ENCODE results near the gene AKR1C1.
"Not testable (repeated sequence)": the region's sequence is repeated elsewhere in the genome, so short reads cannot be mapped to it uniquely, and the experiment has no call there.

- not testable (repeated sequence) for TF ChIP-seq RARB (CRISPR knock-in tag; IDR thresholded peaks at IDR 0.05); ZNF565 (CRISPR knock-in tag; conservative IDR thresholded peaks at IDR 0.05; ENCODE audit: low read depth); OSR1 (CRISPR knock-in tag; IDR thresholded peaks at IDR 0.05); ARNTL (CRISPR knock-in tag; IDR thresholded peaks at IDR 0.05; ENCODE audit: borderline replicate concordance, low read depth); CSRNP3 (CRISPR knock-in tag; IDR thresholded peaks at IDR 0.05); ZFP30 (CRISPR knock-in tag; IDR thresholded peaks at IDR 0.05); ZNF70 (CRISPR knock-in tag; IDR thresholded peaks at IDR 0.05)
- TF ChIP-seq, protein P1, sequence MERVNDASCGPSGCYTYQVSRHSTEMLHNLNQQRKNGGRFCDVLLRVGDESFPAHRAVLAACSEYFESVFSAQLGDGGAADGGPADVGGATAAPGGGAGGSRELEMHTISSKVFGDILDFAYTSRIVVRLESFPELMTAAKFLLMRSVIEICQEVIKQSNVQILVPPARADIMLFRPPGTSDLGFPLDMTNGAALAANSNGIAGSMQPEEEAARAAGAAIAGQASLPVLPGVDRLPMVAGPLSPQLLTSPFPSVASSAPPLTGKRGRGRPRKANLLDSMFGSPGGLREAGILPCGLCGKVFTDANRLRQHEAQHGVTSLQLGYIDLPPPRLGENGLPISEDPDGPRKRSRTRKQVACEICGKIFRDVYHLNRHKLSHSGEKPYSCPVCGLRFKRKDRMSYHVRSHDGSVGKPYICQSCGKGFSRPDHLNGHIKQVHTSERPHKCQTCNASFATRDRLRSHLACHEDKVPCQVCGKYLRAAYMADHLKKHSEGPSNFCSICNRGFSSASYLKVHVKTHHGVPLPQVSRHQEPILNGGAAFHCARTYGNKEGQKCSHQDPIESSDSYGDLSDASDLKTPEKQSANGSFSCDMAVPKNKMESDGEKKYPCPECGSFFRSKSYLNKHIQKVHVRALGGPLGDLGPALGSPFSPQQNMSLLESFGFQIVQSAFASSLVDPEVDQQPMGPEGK (CRISPR knock-in tag; IDR thresholded peaks at IDR 0.05; ENCODE audit: borderline replicate concordance), result not testable (repeated sequence)
These were observed 22.3 kb upstream of the AKR1C1 start for GRCh38 chr10:4940909-4941308.
